Keratinocyte (primary cell): ENCODE measurements around the gene ARHGEF37. TPM values are rescaled to one million over a fixed set of nuclear protein-coding genes. Genes with fewer than 3 reads are reported as not detected.
"Not testable (repeated sequence)": the region's sequence is repeated elsewhere in the genome, so short reads cannot be mapped to it uniquely, and the experiment has no call there.

Source experiments
- DNase-seq: peaks from one replicate; pipeline ENCODE4 v3.0.0-alpha.2; 2011; ENCODE audit warnings: low read depth, missing footprints, low spot score
- FAIRE-seq: peaks from 2 replicates; lab custom pipeline; 2011; peaks lifted over from hg19 to GRCh38; lab: Jason Lieb, UNC
- H2AFZ ChIP-seq: 2 replicates; pipeline ENCODE4 v1.6.0; 2012; ENCODE audit warnings: low read length, control low read depth, inconsistent platforms; ENCODE audit not compliant: control insufficient read depth
- H3K27ac ChIP-seq: 2 replicates; pipeline ENCODE4 v1.5.1; 2011; ENCODE audit warnings: low read length; ENCODE audit not compliant: control insufficient read depth, insufficient read depth
- H3K27me3 ChIP-seq: 3 replicates; pipeline ENCODE4 v1.6.0; 2011; ENCODE audit warnings: low read length; ENCODE audit not compliant: control insufficient read depth, insufficient read depth; ENCODE audit errors: extremely low read depth
- H3K36me3 ChIP-seq, 2 experiments: 2 replicates in 1 of 2; 3 replicates in 1 of 2; pipeline ENCODE4 v1.5.1; 2011; ENCODE audit warnings: low read length in 2 of 2, mild to moderate bottlenecking in 1 of 2; ENCODE audit not compliant: control insufficient read depth in 2 of 2, insufficient read depth in 2 of 2; ENCODE audit errors: extremely low read depth in 1 of 2
- H3K4me1 ChIP-seq: 3 replicates; pipeline ENCODE4 v1.5.1; 2011; ENCODE audit warnings: low read length; ENCODE audit not compliant: control insufficient read depth, insufficient read depth; ENCODE audit errors: extremely low read depth
- H3K4me2 ChIP-seq: 3 replicates; pipeline ENCODE4 v1.6.0; 2011; ENCODE audit warnings: low read depth, low read length; ENCODE audit not compliant: control insufficient read depth, insufficient read depth; ENCODE audit errors: extremely low read depth
- H3K4me3 ChIP-seq, 3 experiments: fragments of 200-600 bp in 1 of 3; sonication (generic) in 1 of 3; 2 replicates in 2 of 3; 3 replicates in 1 of 3; pipeline ENCODE4 v1.5.1; 2011 to 2016; ENCODE audit warnings: low read length in 3 of 3, mild to moderate bottlenecking in 3 of 3, control low read depth in 2 of 3, inconsistent platforms in 1 of 3, low read depth in 1 of 3, mixed read lengths in 1 of 3, mixed run types in 1 of 3, moderate library complexity in 1 of 3; ENCODE audit not compliant: control insufficient read depth in 2 of 3, insufficient read depth in 2 of 3; ENCODE audit errors: extremely low read depth in 1 of 3
- H3K79me2 ChIP-seq: 2 replicates; pipeline ENCODE4 v1.6.0; 2012; ENCODE audit warnings: low read length; ENCODE audit not compliant: control insufficient read depth, insufficient read depth
- H3K9ac ChIP-seq: 3 replicates; pipeline ENCODE4 v1.6.0; 2011; ENCODE audit warnings: low read length; ENCODE audit not compliant: control insufficient read depth, insufficient read depth; ENCODE audit errors: extremely low read depth
- H3K9me1 ChIP-seq: 3 replicates; pipeline ENCODE4 v1.6.0; 2011; ENCODE audit warnings: low read length; ENCODE audit not compliant: control insufficient read depth, insufficient read depth; ENCODE audit errors: extremely low read depth
- H3K9me3 ChIP-seq: 2 replicates; pipeline ENCODE4 v1.5.1; 2012; ENCODE audit warnings: low read depth, low read length; ENCODE audit not compliant: control insufficient read depth
- H4K20me1 ChIP-seq: 3 replicates; pipeline ENCODE4 v1.6.0; 2011; ENCODE audit warnings: low read length; ENCODE audit not compliant: control insufficient read depth, insufficient read depth; ENCODE audit errors: extremely low read depth
- CTCF ChIP-seq, 3 experiments: IDR thresholded peaks in 1 of 3; conservative IDR thresholded peaks in 1 of 3; optimal IDR thresholded peaks in 1 of 3; 2 replicates in 2 of 3; 3 replicates in 1 of 3; pipeline versions ENCODE3 to v1.5.1; 2011; ENCODE audit warnings: low read length in 3 of 3, mild to moderate bottlenecking in 3 of 3, moderate library complexity in 2 of 3, control low read depth in 1 of 3, inconsistent platforms in 1 of 3; ENCODE audit not compliant: insufficient read depth in 2 of 3; ENCODE audit errors: extremely low read depth in 1 of 3
- EZH2 ChIP-seq: IDR thresholded peaks from one replicate; pipeline ENCODE4 v1.6.1; 2012; ENCODE audit warnings: inconsistent platforms, mild to moderate bottlenecking, low read length, moderate library complexity
- dilution Hi-C: fragments of 300-500 bp; cut with MboI; formaldehyde crosslinking; loops from one replicate; pipeline ENCODE4 v1.7.0; 2020; ENCODE audit warnings: low sequenced_read_pairs; ENCODE audit not compliant: extremely low pct_ligation_motif_present
- polyA plus RNA-seq, 5 experiments: library from polyadenylated mRNA; depleted of rRNA in 3 of 5; stranded (reverse) in 3 of 5; stranded (forward) in 1 of 5; unstranded in 1 of 5; fragments of >200 nt; gene quantifications; 1 replicate in 1 of 5; 2 replicates in 3 of 5; 3 replicates in 1 of 5; pipeline versions ENCODE4 v1.2.1 to v1.2.3, GENCODE V29; 2011 to 2012; ENCODE audit warnings: missing spikeins in 2 of 5, low read depth in 1 of 5, low replicate concordance in 1 of 5

ARHGEF37 gene
- polyA plus RNA-seq, 1 donor (not counting 4 experiments of a cell fraction or from before 2014, with no cell fraction given) = 8.7 TPM

GRCh38 chr5:149564542-149565140 lies 16.7 kb upstream of the ARHGEF37 start:
- not testable (repeated sequence) for H2AFZ ChIP-seq

GRCh38 chr5:149567226-149567625 lies 14.1 kb upstream of the ARHGEF37 start:
- Histone ChIP-seq H2AFZ (no peak overlapping the region), H3K4me1 (peaks cover 17% of the 10 kb centered on the region), H3K9me1 (no peaks in the 10 kb centered on the region), H3K9ac (no peak overlapping the region), H3K27me3 (no peaks in the 10 kb centered on the region), H3K4me2 (no peak overlapping the region), H3K9me3 (no peaks in the 10 kb centered on the region), H3K27ac (no peak overlapping the region), H3K79me2 (no peaks in the 10 kb centered on the region), H4K20me1 (no peaks in the 10 kb centered on the region), H3K36me3 (no peaks in the 10 kb centered on the region), H3K4me3 (no peak overlapping the region)
- no peak for FAIRE-seq
- no peak for DNase-seq
- dilution Hi-C loops = no loop called here
- TF ChIP-seq EZH2 = no peak
- no peak for TF ChIP-seq CTCF (optimal IDR thresholded peaks at IDR 0.05 in 1 of 3, IDR thresholded peaks at IDR 0.05 in 1 of 3, conservative IDR thresholded peaks at IDR 0.05 in 1 of 3; ENCODE audit: extremely low read depth in 1 of 3, insufficient read depth in 2 of 3, low read length in 3 of 3)

More at GRCh38 chr5:149564542-149565140, 16.7 kb upstream of the ARHGEF37 start:
- H3K27ac ChIP-seq = peak overlapping the region; percentile 92
- peaks cover 25% of the 10 kb centered on the region for H3K4me1 ChIP-seq
- peak; percentile 37 to 61 (median 56) for TF ChIP-seq CTCF (optimal IDR thresholded peaks at IDR 0.05 in 1 of 3, IDR thresholded peaks at IDR 0.05 in 1 of 3, conservative IDR thresholded peaks at IDR 0.05 in 1 of 3; ENCODE audit: extremely low read depth in 1 of 3, insufficient read depth in 2 of 3, low read length in 3 of 3)
- H3K27me3 ChIP-seq, H3K4me3 ChIP-seq, H3K9ac ChIP-seq, H3K9me3 ChIP-seq, H4K20me1 ChIP-seq, H3K79me2 ChIP-seq, dilution Hi-C loops, H3K36me3 ChIP-seq, DNase-seq, H3K9me1 ChIP-seq, H3K4me2 ChIP-seq: not testable (repeated sequence)
- peak; percentile 95 for FAIRE-seq
